Astrocyte of the cerebellum (primary cell): ENCODE results near the gene SLC3A2.
A peak's percentile ranks its signal among the peaks of the same experiment; 100 is the strongest.

Experiments used
- DNase-seq: peaks from one replicate; pipeline ENCODE4 v3.0.0-alpha.2; 2011; ENCODE audit warnings: low read depth
- H3K4me3 ChIP-seq: 2 replicates; pipeline ENCODE4 v1.5.1; 2011; ENCODE audit warnings: mild to moderate bottlenecking, low read depth, low read length, moderate library complexity
- in situ Hi-C: cut with HindIII; loops from 2 replicates; pipeline ENCODE4 v1.10.0; 2017; ENCODE audit warnings: low sequenced_read_pairs
- TF ChIP-seq, protein P1 (sequence below): IDR thresholded peaks from 2 replicates; pipeline ENCODE4 v1.5.1; 2012; ENCODE audit warnings: low read length, low read depth, moderate library complexity, mild to moderate bottlenecking; ENCODE audit errors: missing control alignments

The SLC3A2 gene

DNA sequence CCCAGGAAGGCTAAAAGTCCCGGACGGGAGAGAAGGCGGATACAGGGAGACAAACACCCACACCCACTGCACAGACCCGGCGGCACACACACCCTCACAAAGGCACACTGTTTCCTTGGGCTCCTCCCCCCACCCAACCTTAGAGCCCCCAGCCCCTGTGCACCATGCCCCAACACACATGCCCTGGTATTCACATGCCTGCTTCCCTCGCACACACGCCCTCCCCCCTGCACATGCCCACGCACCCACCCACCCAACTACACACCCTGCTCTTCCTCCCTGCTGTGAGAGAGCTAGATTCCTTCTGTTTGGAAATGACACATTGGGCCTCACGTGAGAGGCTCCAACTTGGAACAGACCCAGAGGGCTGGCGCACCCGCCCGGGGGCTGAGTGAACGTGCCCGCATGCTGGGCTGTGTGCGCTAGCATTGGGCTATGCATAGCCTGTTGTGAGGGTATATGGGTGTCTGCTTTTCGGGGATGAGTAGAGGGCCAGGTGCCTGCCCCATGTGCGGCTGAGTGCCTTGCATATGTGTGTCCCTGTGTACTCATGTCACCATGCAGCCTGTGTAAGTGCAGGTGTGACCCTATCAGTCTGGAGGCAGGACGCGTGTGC is 41.0 kb downstream of the SLC3A2 start:
- no peak for DNase-seq
- no peak overlapping the region for H3K4me3 ChIP-seq
- in situ Hi-C loops, result no loop called here
- TF ChIP-seq, protein P1, sequence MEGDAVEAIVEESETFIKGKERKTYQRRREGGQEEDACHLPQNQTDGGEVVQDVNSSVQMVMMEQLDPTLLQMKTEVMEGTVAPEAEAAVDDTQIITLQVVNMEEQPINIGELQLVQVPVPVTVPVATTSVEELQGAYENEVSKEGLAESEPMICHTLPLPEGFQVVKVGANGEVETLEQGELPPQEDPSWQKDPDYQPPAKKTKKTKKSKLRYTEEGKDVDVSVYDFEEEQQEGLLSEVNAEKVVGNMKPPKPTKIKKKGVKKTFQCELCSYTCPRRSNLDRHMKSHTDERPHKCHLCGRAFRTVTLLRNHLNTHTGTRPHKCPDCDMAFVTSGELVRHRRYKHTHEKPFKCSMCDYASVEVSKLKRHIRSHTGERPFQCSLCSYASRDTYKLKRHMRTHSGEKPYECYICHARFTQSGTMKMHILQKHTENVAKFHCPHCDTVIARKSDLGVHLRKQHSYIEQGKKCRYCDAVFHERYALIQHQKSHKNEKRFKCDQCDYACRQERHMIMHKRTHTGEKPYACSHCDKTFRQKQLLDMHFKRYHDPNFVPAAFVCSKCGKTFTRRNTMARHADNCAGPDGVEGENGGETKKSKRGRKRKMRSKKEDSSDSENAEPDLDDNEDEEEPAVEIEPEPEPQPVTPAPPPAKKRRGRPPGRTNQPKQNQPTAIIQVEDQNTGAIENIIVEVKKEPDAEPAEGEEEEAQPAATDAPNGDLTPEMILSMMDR, result no peak

DNA sequence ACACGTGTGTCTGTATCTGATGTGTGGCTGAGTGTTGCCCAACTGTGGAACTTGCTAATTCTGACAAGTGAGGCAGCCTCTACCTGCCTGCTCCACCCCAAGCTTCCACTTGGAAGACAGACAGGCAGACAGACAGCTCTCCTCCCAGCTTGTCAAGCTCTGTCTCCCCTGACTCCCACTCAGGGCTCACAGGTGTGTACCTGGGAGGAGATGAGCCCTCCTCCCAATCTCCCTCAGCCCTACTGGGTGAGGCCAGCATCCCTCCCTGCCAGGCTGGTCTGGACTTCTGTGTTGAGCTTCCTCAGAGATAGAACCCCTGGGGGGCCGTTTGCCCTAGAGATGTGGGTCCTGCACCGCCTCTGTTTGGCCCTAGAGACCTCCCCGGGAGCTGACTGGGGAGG is 41.5 kb downstream of the SLC3A2 start:
- TF ChIP-seq, protein P1, result no peak
- no peak overlapping the region for H3K4me3 ChIP-seq
- no peak for DNase-seq
- in situ Hi-C loops, result no loop called here

DNA sequence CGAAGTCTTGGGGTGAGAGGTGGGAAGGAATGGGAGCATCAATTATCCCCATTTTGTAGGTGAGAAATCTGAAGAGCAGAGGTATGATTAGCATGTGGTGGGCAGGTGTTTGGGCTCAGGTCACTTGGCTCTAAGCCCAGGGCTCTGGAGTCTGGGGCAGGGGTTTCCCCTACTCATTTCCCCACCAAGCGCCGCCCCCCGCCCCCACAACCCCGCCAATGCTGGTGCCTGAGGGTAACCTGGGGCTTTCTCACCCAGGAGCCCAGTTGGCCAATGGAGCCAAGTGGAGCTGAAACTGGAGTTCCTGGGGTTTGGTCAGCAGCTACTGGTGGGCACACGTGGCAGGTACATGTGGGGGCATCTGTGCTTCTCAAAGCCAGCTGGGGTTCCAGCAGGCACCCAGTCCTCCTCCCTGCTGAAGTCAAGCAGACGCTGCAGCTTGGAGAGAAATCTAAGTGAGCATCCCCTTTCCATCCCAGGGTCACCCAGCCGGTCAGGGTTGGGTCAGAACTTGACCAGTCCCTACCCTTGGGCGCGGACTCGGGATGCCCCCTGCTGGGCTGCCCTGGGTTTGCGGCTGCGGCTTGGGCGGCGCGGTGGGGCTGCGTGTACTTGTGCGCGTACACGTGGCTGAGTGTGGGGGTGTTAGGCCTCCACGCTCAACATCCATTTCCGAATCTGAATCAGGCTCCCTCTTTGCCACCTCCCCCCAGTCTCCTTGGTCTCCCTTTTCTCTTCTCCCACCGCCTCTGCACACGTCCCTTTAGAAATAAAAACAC is 42.1 kb downstream of the SLC3A2 start:
- TF ChIP-seq, protein P1, result peak; percentile 23
- in situ Hi-C loops, result no loop called here
- no peak for DNase-seq
- H3K4me3 ChIP-seq, result no peak overlapping the region

DNA sequence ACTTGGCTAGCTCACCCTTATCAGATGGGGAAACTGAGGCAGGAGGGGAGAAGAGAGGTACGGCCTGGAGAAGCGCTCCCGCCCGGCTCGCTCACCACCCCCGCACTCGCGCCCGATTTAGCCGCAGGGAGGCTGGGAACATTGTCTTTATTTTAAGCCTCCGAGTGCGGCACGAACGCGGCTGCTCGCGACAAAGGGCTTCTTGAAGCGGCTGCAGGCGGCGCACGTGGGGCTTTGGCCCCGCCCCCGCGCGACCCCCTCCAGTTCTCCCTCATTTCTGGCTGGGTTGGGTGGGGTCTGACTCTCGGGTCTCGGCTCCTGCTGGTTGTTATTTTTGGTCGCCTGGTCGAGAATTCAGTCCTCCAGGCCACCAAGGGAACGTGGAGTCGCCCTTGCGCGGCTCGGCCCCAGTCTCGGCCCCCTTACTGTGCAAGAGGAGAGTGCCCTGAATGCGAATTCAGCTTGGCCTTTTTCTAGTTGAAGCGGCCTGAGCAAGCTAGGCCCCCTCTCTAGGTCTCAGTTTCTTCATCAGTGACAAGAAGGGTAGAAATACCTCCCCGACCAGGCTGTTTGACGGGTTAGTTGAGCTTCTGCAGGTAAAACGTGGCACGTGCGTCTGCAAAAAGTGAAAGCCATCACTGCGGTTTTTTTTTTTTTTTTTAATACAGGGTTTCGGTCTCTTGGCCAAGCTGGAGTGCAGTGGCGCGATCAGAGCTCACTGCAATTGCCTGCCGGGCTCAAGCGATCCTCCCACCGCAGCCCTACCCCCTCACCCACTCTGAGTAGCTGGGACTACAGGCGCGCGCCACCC is 43.1 kb downstream of the SLC3A2 start:
- no peak for DNase-seq
- peak overlapping the region; percentile 7 for H3K4me3 ChIP-seq
- in situ Hi-C loops, result no loop called here
- TF ChIP-seq, protein P1, result no peak

DNA sequence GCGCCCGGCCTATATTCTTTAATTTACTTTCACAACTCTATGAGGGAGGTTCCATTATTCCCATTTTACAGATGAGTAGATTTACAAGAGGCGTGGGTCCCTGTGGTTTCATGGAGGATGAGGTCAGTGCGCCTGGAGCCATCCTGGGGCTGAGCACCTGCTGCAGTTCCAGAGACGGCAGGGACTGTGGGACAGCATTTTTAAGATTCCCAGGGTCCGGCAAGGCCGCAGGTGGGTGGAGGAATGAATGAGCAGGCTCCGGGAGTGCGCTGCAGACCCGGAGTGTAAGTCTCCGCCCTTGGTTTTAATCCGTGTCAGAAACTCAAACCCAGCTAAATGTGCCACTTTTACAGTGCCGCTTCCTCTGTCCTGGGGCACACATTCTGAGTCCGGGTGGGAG is 44.6 kb downstream of the SLC3A2 start:
- no peak for DNase-seq
- in situ Hi-C loops, result no loop called here

More for the DNA sequence above, 44.6 kb downstream of the SLC3A2 start:
- TF ChIP-seq, protein P1, result no peak
- H3K4me3 ChIP-seq, result no peak overlapping the region
